MM.1S (cell line): ENCODE data around the gene ITGB8.

Source experiments
- CTCF ChIP-seq: fragments of 300-600 bp; sonication (generic); IDR thresholded peaks from 2 replicates; pipeline ENCODE4 v1.5.1; 2016; ENCODE audit warnings: antibody characterized with exemption, low read length, mixed read lengths
- EZH2 ChIP-seq: fragments of 300-600 bp; sonication (generic); optimal IDR thresholded peaks from 2 replicates; pipeline ENCODE3; 2017; ENCODE audit warnings: low read depth, mild to moderate bottlenecking, antibody characterized with exemption, low read length, mixed read lengths
- EZH2phosphoT487 ChIP-seq: fragments of 300-600 bp; sonication (generic); IDR thresholded peaks from 2 replicates; pipeline ENCODE4 v1.6.1; 2018; ENCODE audit warnings: antibody characterized with exemption, low read length

DNA sequence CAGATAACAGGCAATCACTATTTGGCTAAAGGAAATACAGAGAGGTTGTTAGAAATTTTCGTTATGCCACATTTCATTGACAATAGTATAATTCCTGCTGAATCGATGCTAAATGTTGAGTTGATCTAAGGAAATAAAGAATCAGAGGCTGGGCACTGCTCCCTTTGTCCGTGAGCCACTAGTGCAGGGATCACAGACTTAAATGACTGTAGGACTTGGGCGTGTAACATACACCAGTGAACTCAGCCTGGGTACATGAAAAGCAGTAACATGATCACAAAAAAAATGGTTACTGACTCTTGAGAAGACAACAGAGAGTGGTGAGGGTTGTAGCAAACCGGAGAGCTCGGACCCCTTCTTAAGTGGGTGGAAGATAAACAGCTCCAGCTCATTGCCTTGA, 11.8 kb upstream of the ITGB8 start:
- TF ChIP-seq CTCF (no peak), EZH2 (no peak), EZH2phosphoT487 (no peak)
